Measurements from ENCODE around the gene CNTNAP2. TPM values are rescaled to one million over a fixed set of nuclear protein-coding genes. Genes with fewer than 3 reads are reported as not detected.

The CNTNAP2 gene
- total and polyA plus RNA-seq, 2 of the 8 experiments (the other 6 are each of a cell fraction or from before 2014, with no cell fraction given) = 27.9 to 71.0 TPM

GRCh38 chr7:146690987-146691386, 574.4 kb downstream of the CNTNAP2 start:
- Histone ChIP-seq H3K4ac (replicated peaks; ENCODE audit: insufficient read length, low read depth, low read length) (no peak overlapping the region), H3K27me3 (replicated peaks in 1 of 4; ENCODE audit: control insufficient read depth in 3 of 4, extremely low read depth in 1 of 4, insufficient read depth in 3 of 4, low read length in 3 of 4) (no peaks in the 10 kb centered on the region), H3K27ac (ENCODE audit: low read depth, low read length) (no peak overlapping the region), H4K5ac (ENCODE audit: insufficient read length, low read depth, low read length) (no peak overlapping the region), H2AFZ (ENCODE audit: low read length) (no peak overlapping the region), H3K18ac (ENCODE audit: extremely low read depth, low read length) (no peak overlapping the region), H3K9ac (replicated peaks in 1 of 4; ENCODE audit: extremely low read depth in 1 of 4, low read depth in 3 of 4, low read length in 3 of 4) (no peak overlapping the region), H2BK15ac (ENCODE audit: low read length) (no peak overlapping the region), H3K23me2 (ENCODE audit: low read depth, low read length) (no peaks in the 10 kb centered on the region), H3K4me2 (ENCODE audit: insufficient read depth in 1 of 2, low read depth in 2 of 2, low read length in 2 of 2) (no peak overlapping the region), H3K9me3 (ENCODE audit: insufficient read depth in 2 of 2, low read depth in 1 of 2, low read length in 1 of 2) (no peaks in the 10 kb centered on the region), H3K4me3 (ENCODE audit: extremely low read depth in 1 of 4, insufficient read depth in 2 of 4, low read depth in 3 of 4, low read length in 4 of 4) (no peak overlapping the region), H3K79me2 (ENCODE audit: control insufficient read depth in 1 of 2, insufficient read depth in 2 of 2, low read length in 2 of 2) (no peaks in the 10 kb centered on the region), H4K8ac (ENCODE audit: extremely low read depth, insufficient read depth, low read length) (no peak overlapping the region), H2BK5ac (ENCODE audit: low read depth, low read length) (no peak overlapping the region), H4K20me1 (replicated peaks in 1 of 2; ENCODE audit: control insufficient read depth in 1 of 2, insufficient read depth in 2 of 2, low read length in 2 of 2) (no peaks in the 10 kb centered on the region), H2AK5ac (ENCODE audit: low read depth, low read length) (no peak overlapping the region), H2BK12ac (ENCODE audit: low read depth, low read length) (no peak overlapping the region), H2BK20ac (ENCODE audit: low read length) (no peak overlapping the region), H3K79me1 (ENCODE audit: low read depth, low read length) (no peaks in the 10 kb centered on the region), H3K4me1 (replicated peaks in 1 of 4; ENCODE audit: control insufficient read depth in 3 of 4, insufficient read depth in 4 of 4, low read length in 3 of 4) (no peaks in the 10 kb centered on the region), H3K36me3 (ENCODE audit: control insufficient read depth in 2 of 4, insufficient read depth in 4 of 4, low read length in 3 of 4) (no peaks in the 10 kb centered on the region), H3K14ac (ENCODE audit: insufficient read length) (no peak overlapping the region), H3K23ac (ENCODE audit: insufficient read length) (no peak overlapping the region), H3K56ac (replicated peaks; ENCODE audit: insufficient read length, low read depth, low read length) (no peak overlapping the region), H2BK120ac (replicated peaks; ENCODE audit: low read depth, low read length) (no peak overlapping the region), H4K91ac (replicated peaks; ENCODE audit: insufficient read length, low read length) (no peak overlapping the region)
- TF ChIP-seq BRCA1 (IDR thresholded peaks at IDR 0.05; ENCODE audit: low read depth, low read length) (no peak), MAFK (IDR thresholded peaks at IDR 0.05; ENCODE audit: low read depth, low read length) (peak; percentile 43; the same call in 1 of the 2 replicates)
- DNase-seq (ENCODE audit: low read depth in 1 of 2, low spot score in 2 of 2) = no peak
- no peak for FAIRE-seq
- ChIA-PET CTCF (ENCODE audit: partially characterized antibody) (no interaction called here), POLR2A (ENCODE audit: partially characterized antibody) (no interaction called here)
- 92% methylated on average over 3 of the region's 3 CpGs; no CpG with 5 or more reads in 1 of the 2 experiments for WGBS, 2 experiments (ENCODE audit: extremely low coverage in 1 of 2, insufficient coverage in 1 of 2, insufficient read length in 1 of 2, insufficient replicate concordance in 2 of 2, low coverage in 1 of 2, low lambda C conversion rate in 2 of 2, missing lambda C conversion rate in 1 of 2)
